ENCODE results near the gene CMSS1. TPM values are rescaled to one million over a fixed set of nuclear protein-coding genes. Genes with fewer than 3 reads are reported as not detected.
A peak's percentile ranks its signal among the peaks of the same experiment; 100 is the strongest.

CMSS1 gene
- total and polyA plus RNA-seq, 4 donors: 3.8 to 19.5 (median 7.5) TPM

DNA sequence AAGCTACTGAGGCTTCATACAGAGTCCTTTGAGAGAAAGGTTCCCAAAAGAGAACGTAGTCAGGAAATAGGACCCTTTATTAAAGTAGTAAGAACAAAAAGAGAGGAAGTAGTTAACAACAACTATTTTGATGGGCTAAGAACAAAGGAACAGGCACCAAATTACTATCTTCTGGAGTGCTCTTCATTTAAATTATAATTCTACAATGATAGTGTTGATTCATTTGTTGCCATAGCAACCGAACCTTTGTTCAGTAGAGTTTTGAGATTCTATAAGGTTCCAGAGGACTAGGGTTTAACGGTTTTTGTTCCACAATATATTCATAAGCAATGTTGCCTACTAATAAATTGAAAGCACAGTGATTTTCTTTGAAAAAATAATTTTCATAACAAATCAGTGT, 78.8 kb downstream of the CMSS1 start (continued):
- TF ChIP-seq, protein P1, sequence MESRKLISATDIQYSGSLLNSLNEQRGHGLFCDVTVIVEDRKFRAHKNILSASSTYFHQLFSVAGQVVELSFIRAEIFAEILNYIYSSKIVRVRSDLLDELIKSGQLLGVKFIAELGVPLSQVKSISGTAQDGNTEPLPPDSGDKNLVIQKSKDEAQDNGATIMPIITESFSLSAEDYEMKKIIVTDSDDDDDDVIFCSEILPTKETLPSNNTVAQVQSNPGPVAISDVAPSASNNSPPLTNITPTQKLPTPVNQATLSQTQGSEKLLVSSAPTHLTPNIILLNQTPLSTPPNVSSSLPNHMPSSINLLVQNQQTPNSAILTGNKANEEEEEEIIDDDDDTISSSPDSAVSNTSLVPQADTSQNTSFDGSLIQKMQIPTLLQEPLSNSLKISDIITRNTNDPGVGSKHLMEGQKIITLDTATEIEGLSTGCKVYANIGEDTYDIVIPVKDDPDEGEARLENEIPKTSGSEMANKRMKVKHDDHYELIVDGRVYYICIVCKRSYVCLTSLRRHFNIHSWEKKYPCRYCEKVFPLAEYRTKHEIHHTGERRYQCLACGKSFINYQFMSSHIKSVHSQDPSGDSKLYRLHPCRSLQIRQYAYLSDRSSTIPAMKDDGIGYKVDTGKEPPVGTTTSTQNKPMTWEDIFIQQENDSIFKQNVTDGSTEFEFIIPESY (IDR thresholded peaks at IDR 0.05): no peak
- TF ChIP-seq, protein P2, sequence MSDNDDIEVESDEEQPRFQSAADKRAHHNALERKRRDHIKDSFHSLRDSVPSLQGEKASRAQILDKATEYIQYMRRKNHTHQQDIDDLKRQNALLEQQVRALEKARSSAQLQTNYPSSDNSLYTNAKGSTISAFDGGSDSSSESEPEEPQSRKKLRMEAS (IDR thresholded peaks at IDR 0.05): no peak
- TF ChIP-seq RXRA (IDR thresholded peaks at IDR 0.05): no peak
- no peak for TF ChIP-seq FOXA1 (IDR thresholded peaks at IDR 0.05)

DNA sequence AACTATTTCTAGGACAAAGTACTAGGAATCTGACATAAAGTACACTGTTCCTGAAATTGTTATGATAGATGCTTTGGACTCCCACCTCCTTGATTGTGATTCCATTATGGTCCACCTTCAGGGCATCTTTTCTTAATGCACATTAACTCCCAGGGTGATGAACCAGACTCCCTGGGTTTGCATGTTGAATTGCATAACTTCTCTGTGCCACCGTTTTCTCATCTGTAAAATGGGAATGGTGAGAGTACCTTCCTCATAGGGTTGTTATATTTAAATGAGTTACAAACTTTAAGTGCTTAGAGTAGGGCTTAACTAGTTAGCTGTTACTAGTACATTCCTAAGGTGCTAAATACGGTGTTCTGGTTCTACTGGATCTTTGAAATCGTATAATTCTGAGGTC, 81.9 kb downstream of the CMSS1 start:
- H3K9me3 ChIP-seq (ENCODE audit: control insufficient read depth in 4 of 4, low read length in 3 of 4): no peaks in the 10 kb centered on the region
- no peaks in the 10 kb centered on the region for H3K36me3 ChIP-seq (ENCODE audit: control insufficient read depth in 4 of 4, insufficient read depth in 3 of 4, low read depth in 1 of 4, low read length in 3 of 4)
- H3K27me3 ChIP-seq (ENCODE audit: control insufficient read depth in 4 of 4, insufficient read depth in 4 of 4, low read length in 3 of 4): no peaks in the 10 kb centered on the region
- 95% methylated on average over 3 of the region's 3 CpGs for WGBS
- TF ChIP-seq, protein P3, sequence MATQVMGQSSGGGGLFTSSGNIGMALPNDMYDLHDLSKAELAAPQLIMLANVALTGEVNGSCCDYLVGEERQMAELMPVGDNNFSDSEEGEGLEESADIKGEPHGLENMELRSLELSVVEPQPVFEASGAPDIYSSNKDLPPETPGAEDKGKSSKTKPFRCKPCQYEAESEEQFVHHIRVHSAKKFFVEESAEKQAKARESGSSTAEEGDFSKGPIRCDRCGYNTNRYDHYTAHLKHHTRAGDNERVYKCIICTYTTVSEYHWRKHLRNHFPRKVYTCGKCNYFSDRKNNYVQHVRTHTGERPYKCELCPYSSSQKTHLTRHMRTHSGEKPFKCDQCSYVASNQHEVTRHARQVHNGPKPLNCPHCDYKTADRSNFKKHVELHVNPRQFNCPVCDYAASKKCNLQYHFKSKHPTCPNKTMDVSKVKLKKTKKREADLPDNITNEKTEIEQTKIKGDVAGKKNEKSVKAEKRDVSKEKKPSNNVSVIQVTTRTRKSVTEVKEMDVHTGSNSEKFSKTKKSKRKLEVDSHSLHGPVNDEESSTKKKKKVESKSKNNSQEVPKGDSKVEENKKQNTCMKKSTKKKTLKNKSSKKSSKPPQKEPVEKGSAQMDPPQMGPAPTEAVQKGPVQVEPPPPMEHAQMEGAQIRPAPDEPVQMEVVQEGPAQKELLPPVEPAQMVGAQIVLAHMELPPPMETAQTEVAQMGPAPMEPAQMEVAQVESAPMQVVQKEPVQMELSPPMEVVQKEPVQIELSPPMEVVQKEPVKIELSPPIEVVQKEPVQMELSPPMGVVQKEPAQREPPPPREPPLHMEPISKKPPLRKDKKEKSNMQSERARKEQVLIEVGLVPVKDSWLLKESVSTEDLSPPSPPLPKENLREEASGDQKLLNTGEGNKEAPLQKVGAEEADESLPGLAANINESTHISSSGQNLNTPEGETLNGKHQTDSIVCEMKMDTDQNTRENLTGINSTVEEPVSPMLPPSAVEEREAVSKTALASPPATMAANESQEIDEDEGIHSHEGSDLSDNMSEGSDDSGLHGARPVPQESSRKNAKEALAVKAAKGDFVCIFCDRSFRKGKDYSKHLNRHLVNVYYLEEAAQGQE (IDR thresholded peaks at IDR 0.05): no peak
- TF ChIP-seq SP1 (IDR thresholded peaks at IDR 0.05) (no peak), NR2F2 (IDR thresholded peaks at IDR 0.05) (no peak), GABPA (IDR thresholded peaks at IDR 0.05 in 1 of 2, conservative IDR thresholded peaks at IDR 0.05 in 1 of 2) (no peak), RXRA (IDR thresholded peaks at IDR 0.05) (no peak), HNF4G (IDR thresholded peaks at IDR 0.05) (no peak), TAF1 (conservative IDR thresholded peaks at IDR 0.05) (no peak)
- TF ChIP-seq, protein P4, sequence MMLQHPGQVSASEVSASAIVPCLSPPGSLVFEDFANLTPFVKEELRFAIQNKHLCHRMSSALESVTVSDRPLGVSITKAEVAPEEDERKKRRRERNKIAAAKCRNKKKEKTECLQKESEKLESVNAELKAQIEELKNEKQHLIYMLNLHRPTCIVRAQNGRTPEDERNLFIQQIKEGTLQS (IDR thresholded peaks at IDR 0.05): no peak
- TF ChIP-seq, protein P2 (IDR thresholded peaks at IDR 0.05): no peak
- no peak overlapping the region for H3K27ac ChIP-seq (ENCODE audit: low read depth in 1 of 2, low read length in 2 of 2)
- peaks cover 0 to 13% (median 4%) of the 10 kb centered on the region in 4 donors for H3K4me1 ChIP-seq (ENCODE audit: control insufficient read depth in 4 of 4, insufficient read depth in 4 of 4, low read length in 3 of 4)
- no peak for DNase-seq (ENCODE audit: low spot score)
- no peak overlapping the region for H3K4me3 ChIP-seq (ENCODE audit: low read depth in 1 of 3, low read length in 3 of 3)
- no peak overlapping the region for H3K9ac ChIP-seq (ENCODE audit: low read depth in 1 of 2, low read length in 2 of 2)

DNA sequence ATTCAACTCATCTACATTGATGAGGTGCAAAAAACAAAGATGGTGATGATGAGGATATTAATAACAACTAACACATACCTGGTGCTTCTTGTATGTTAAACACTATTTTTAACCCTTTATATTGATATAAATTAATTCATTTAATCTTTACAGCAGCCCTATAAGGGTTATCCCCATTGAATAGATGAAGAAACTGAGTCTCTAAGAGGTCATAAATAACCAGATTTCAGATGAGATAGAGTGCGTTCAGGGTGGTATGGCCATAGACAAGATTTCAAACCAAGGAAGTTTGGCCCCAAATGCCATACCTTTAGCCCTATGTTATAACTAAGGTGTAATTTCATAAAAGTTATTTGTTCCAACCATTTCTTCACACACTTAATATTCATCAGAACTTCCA, 82.6 kb downstream of the CMSS1 start:
- no peaks in the 10 kb centered on the region for H3K9me3 ChIP-seq (ENCODE audit: control insufficient read depth in 4 of 4, low read length in 3 of 4)
- WGBS: 98% methylated on average over 1 of the region's 1 CpG
- no peaks in the 10 kb centered on the region for H3K36me3 ChIP-seq (ENCODE audit: control insufficient read depth in 4 of 4, insufficient read depth in 3 of 4, low read depth in 1 of 4, low read length in 3 of 4)
- H3K4me3 ChIP-seq (ENCODE audit: low read depth in 1 of 3, low read length in 3 of 3): no peak overlapping the region
- TF ChIP-seq JUND (IDR thresholded peaks at IDR 0.05): no peak
- TF ChIP-seq NR2F2 (IDR thresholded peaks at IDR 0.05): no peak
- no peak for TF ChIP-seq FOXA2 (IDR thresholded peaks at IDR 0.05)
- DNase-seq (ENCODE audit: low spot score): no peak
- H3K4me1 ChIP-seq (ENCODE audit: control insufficient read depth in 4 of 4, insufficient read depth in 4 of 4, low read length in 3 of 4): peaks cover 0 to 13% (median 4%) of the 10 kb centered on the region in 4 donors
- H3K9ac ChIP-seq (ENCODE audit: low read depth in 1 of 2, low read length in 2 of 2): no peak overlapping the region
- H3K27ac ChIP-seq (ENCODE audit: low read depth in 1 of 2, low read length in 2 of 2): peak overlapping the region in 1 of 2 donors; percentile 8
- H3K27me3 ChIP-seq (ENCODE audit: control insufficient read depth in 4 of 4, insufficient read depth in 4 of 4, low read length in 3 of 4): no peaks in the 10 kb centered on the region
